Lung microvascular endothelial cell (primary cell): ENCODE results near the gene PAMR1. TPM values are rescaled to one million over a fixed set of nuclear protein-coding genes. Genes with fewer than 3 reads are reported as not detected.
A peak's percentile ranks its signal among the peaks of the same experiment; 100 is the strongest.

ENCODE experiments used
- DNase-seq, 2 donors: peaks; one replicate each; pipeline versions ENCODE4 v3.0.0 to v3.0.0-alpha.2; 2010; ENCODE audit warnings: low read depth in 2 of 2
- total RNA-seq: library from RNA; depleted of rRNA; stranded (reverse); fragments of >200 nt; gene quantifications from 2 replicates; pipeline ENCODE4 v1.2.1, GENCODE V29; 2014

Gene PAMR1
- total RNA-seq, 1 donor from 2014 or later: not detected

GRCh38 chr11:35459489-35459888 lies 65.9 kb downstream of the PAMR1 start:
- DNase-seq: no peak

- no peak for DNase-seq
These were observed 66.6 kb downstream of the PAMR1 start for GRCh38 chr11:35458846-35459245.

- no peak for DNase-seq
These were observed 71.1 kb downstream of the PAMR1 start for GRCh38 chr11:35454362-35454761.

- no peak for DNase-seq
These were observed 88.7 kb downstream of the PAMR1 start for GRCh38 chr11:35436581-35437250.

- no peak for DNase-seq
These were observed 91.8 kb downstream of the PAMR1 start for GRCh38 chr11:35433588-35433987.

GRCh38 chr11:35432464-35432863 lies 93.0 kb downstream of the PAMR1 start:
- no peak for DNase-seq

- DNase-seq: no peak
These were observed 98.3 kb downstream of the PAMR1 start for GRCh38 chr11:35427071-35427470.

- no peak for DNase-seq
These were observed 99.1 kb downstream of the PAMR1 start for GRCh38 chr11:35426351-35426750.

GRCh38 chr11:35425603-35426212 lies 99.7 kb downstream of the PAMR1 start:
- no peak for DNase-seq

GRCh38 chr11:35424157-35424940 lies 101.1 kb downstream of the PAMR1 start:
- no peak for DNase-seq

- DNase-seq: no peak
These were observed 105.0 kb downstream of the PAMR1 start for GRCh38 chr11:35420371-35420770.

- DNase-seq: no peak
These were observed 105.5 kb downstream of the PAMR1 start for GRCh38 chr11:35419830-35420333.

- no peak for DNase-seq
These were observed 106.1 kb downstream of the PAMR1 start, which contains the start of gene SLC1A2 for GRCh38 chr11:35419184-35419829. Gene SLC1A2 (minus strand): TSS chr11:35419558. CDS start chr11:35418966, 592 bp downstream.

GRCh38 chr11:35418282-35419183 lies 106.9 kb downstream of the PAMR1 start:
- DNase-seq: no peak

GRCh38 chr11:35415487-35415886 lies 109.9 kb downstream of the PAMR1 start:
- no peak for DNase-seq

- DNase-seq: no peak
These were observed 110.6 kb downstream of the PAMR1 start for GRCh38 chr11:35414776-35415175.

GRCh38 chr11:35414311-35414710 lies 111.1 kb downstream of the PAMR1 start:
- no peak for DNase-seq

GRCh38 chr11:35413598-35413997 lies 111.8 kb downstream of the PAMR1 start:
- DNase-seq: no peak

- peak in 1 of 2 donors; percentile 29 for DNase-seq
These were observed 113.1 kb downstream of the PAMR1 start for GRCh38 chr11:35412285-35412684.

- DNase-seq: no peak
These were observed 118.4 kb downstream of the PAMR1 start for GRCh38 chr11:35407041-35407440.

- peak; percentile 42 to 48 for DNase-seq
These were observed 121.0 kb downstream of the PAMR1 start for GRCh38 chr11:35404388-35404775.
